ENCODE data around the gene PNLDC1. TPM values are rescaled to one million over a fixed set of nuclear protein-coding genes. Genes with fewer than 3 reads are reported as not detected.

Gene PNLDC1
- total RNA-seq, 2 experiments from 2014 or later = 0.57 to 0.79 TPM

- peak; percentile 7 for ATAC-seq
- peaks cover 37% of the 10 kb centered on the region for H3K4me1 Mint-ChIP-seq (ENCODE audit: low read depth)
- peak overlapping the region; percentile 94 for H3K4me3 Mint-ChIP-seq
- peaks cover 51% of the 10 kb centered on the region for H3K36me3 Mint-ChIP-seq (ENCODE audit: low read depth)
- POLR2A ChIA-PET = interaction anchor here (0.7 to 1.9 kb wide), 7 partner anchors 8 to 254 kb away, joined by 3 to 37 read pairs (median 5); partner anchors contain the start of genes MRPL18, TCP1 and WTAP
- H3K9me3 Mint-ChIP-seq (ENCODE audit: insufficient read depth) = no peaks in the 10 kb centered on the region
- no peaks in the 10 kb centered on the region for H3K27me3 Mint-ChIP-seq (ENCODE audit: low read depth)
- CTCF ChIA-PET = interaction anchor here (0.7 to 1.7 kb wide), 7 partner anchors 26 to 92 kb away, joined by 3 read pairs; partner anchors contain the start of gene WTAP
- peak overlapping the region; percentile 96 for H3K27ac Mint-ChIP-seq
- DNase-seq = peak; percentile 43
Observed at GRCh38 chr6:159761129-159761872, 38.8 kb upstream of the PNLDC1 start.

GRCh38 chr6:159761873-159762680, 38.0 kb upstream of the PNLDC1 start, which contains the start of gene ACAT2:
Gene ACAT2, plus strand, starts transcription at chr6:159762045. Its CDS starts 43 bp downstream, at chr6:159762088.
- ChIA-PET POLR2A (interaction anchor here (0.6 to 1.9 kb wide), 9 partner anchors 10 to 685 kb away, joined by 3 to 37 read pairs (median 4); partner anchors contain the start of genes MRPL18, TCP1 and WTAP), CTCF (interaction anchor here (0.7 to 1.7 kb wide), 3 partner anchors 25 to 91 kb away, joined by 3 read pairs; partner anchors contain the start of gene WTAP)
- Mint-ChIP-seq H3K27ac (peak within 1 kb of the TSS; percentile 96), H3K9me3 (ENCODE audit: insufficient read depth) (no peaks in the 10 kb centered on the region), H3K27me3 (ENCODE audit: low read depth) (no peaks in the 10 kb centered on the region), H3K4me1 (ENCODE audit: low read depth) (peaks cover 39% of the 10 kb centered on the region), H3K4me3 (peak within 1 kb of the TSS; percentile 94), H3K36me3 (ENCODE audit: low read depth) (peaks cover 55% of the 10 kb centered on the region)
- peak; percentile 95 for DNase-seq
- ATAC-seq = peak; percentile 97

GRCh38 chr6:159762681-159763293, 37.3 kb upstream of the PNLDC1 start:
- H3K4me1 Mint-ChIP-seq (ENCODE audit: low read depth) = peaks cover 39% of the 10 kb centered on the region
- peak overlapping the region; percentile 94 for H3K4me3 Mint-ChIP-seq
- ATAC-seq (peak; percentile 5), DNase-seq (peak; percentile 38)
- peaks cover 56% of the 10 kb centered on the region for H3K36me3 Mint-ChIP-seq (ENCODE audit: low read depth)
- ChIA-PET CTCF (interaction anchor here (1.0 to 1.1 kb wide), 2 partner anchors 10 to 27 kb away, joined by 3 read pairs; partner anchors contain the start of gene MRPL18), POLR2A (interaction anchor here (0.9 to 3.0 kb wide), 4 partner anchors 20 to 253 kb away, joined by 3 to 20 read pairs (median 10); partner anchors contain the start of genes MRPL18, TCP1 and WTAP)
- no peaks in the 10 kb centered on the region for H3K9me3 Mint-ChIP-seq (ENCODE audit: insufficient read depth)
- peak overlapping the region; percentile 96 for H3K27ac Mint-ChIP-seq
- H3K27me3 Mint-ChIP-seq (ENCODE audit: low read depth) = no peaks in the 10 kb centered on the region

GRCh38 chr6:159766906-159767305, 33.2 kb upstream of the PNLDC1 start:
- H3K27me3 Mint-ChIP-seq (ENCODE audit: low read depth) = no peaks in the 10 kb centered on the region
- H3K36me3 Mint-ChIP-seq (ENCODE audit: low read depth) = peaks cover 73% of the 10 kb centered on the region
- ATAC-seq = no peak
- no peak overlapping the region for H3K4me3 Mint-ChIP-seq
- ChIA-PET POLR2A (no interaction called here), CTCF (interaction anchor here (1.1 kb wide), 1 partner anchor 75 kb away, joined by 3 read pairs; no protein-coding TSS in a partner anchor)
- H3K9me3 Mint-ChIP-seq (ENCODE audit: insufficient read depth) = no peaks in the 10 kb centered on the region
- H3K27ac Mint-ChIP-seq = no peak overlapping the region
- DNase-seq = no peak
- peaks cover 23% of the 10 kb centered on the region for H3K4me1 Mint-ChIP-seq (ENCODE audit: low read depth)

GRCh38 chr6:159769470-159769869, 30.6 kb upstream of the PNLDC1 start:
- Mint-ChIP-seq H3K4me3 (no peak overlapping the region), H3K36me3 (ENCODE audit: low read depth) (peaks cover 69% of the 10 kb centered on the region), H3K27ac (no peak overlapping the region), H3K4me1 (ENCODE audit: low read depth) (peaks cover 15% of the 10 kb centered on the region), H3K9me3 (ENCODE audit: insufficient read depth) (no peaks in the 10 kb centered on the region), H3K27me3 (ENCODE audit: low read depth) (no peaks in the 10 kb centered on the region)
- ChIA-PET CTCF (interaction anchor here (0.6 kb wide), 1 partner anchor 54 kb away, joined by 3 read pairs; no protein-coding TSS in a partner anchor), POLR2A (interaction anchor here (0.7 to 1.2 kb wide), 5 partner anchors 8 to 42 kb away, joined by 3 to 4 read pairs (median 3); partner anchors contain the start of genes MRPL18, TCP1 and WTAP)
- no peak for ATAC-seq
- DNase-seq = no peak

DNA sequence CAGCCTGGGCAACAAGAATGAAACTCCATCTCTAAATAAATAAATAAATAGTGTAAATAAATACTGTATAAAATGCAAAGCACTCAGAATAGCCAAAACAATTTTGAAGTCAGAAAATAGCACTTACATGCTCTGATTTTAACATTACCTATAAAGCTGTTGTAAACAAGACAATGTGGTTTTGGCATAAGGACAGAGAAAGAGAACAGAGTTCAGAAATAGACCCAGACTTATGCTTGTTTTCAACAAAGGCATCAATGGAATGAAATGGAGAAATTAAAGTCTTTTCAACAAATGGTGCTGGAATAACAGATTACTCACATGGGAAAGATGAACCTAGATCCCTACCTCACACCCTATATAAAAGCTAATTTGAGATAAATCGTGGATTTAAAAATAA, 27.9 kb upstream of the PNLDC1 start:
- no peaks in the 10 kb centered on the region for H3K27me3 Mint-ChIP-seq (ENCODE audit: low read depth)
- ATAC-seq = no peak
- no peak overlapping the region for H3K27ac Mint-ChIP-seq
- no peak for DNase-seq
- POLR2A ChIA-PET = interaction anchor here (1.0 kb wide), 1 partner anchor 18 kb away, joined by 4 read pairs; the partner anchor contains the start of gene TCP1
- peaks cover 70% of the 10 kb centered on the region for H3K36me3 Mint-ChIP-seq (ENCODE audit: low read depth)
- H3K4me1 Mint-ChIP-seq (ENCODE audit: low read depth) = peaks cover 3% of the 10 kb centered on the region
- no peak overlapping the region for H3K4me3 Mint-ChIP-seq
- H3K9me3 Mint-ChIP-seq (ENCODE audit: insufficient read depth) = no peaks in the 10 kb centered on the region
- CTCF ChIA-PET = interaction anchor here (1.2 kb wide), 2 partner anchors 9 to 81 kb away, joined by 3 to 6 read pairs; no protein-coding TSS in a partner anchor

DNA sequence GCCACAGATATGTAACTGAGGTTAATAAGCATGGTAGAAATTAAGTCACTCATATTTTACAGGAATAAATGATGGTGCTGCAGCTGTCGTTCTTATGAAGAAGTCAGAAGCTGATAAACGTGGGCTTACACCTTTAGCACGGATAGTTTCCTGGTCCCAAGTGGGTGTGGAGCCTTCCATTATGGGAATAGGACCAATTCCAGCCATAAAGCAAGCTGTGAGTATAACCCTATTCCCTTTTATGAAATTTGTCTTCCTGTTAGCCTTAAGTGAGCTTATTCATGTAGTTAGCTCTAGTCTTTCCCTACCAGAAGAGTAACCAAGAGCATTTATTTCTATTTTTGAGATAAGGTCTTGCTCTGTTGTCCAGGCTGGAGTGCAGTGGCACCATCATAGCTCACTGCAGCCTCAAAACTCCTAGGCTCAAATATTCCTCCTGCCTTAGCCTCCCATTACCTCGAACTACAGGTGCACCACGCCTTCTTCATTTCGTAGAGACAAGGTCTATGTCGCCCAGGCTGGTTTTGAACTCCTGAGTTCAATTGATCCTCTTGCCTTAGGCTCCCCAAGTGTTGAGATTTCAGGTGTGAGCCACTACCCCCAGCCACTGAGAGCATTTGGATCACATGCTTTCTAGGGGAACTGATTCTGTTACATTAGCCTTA, 22.7 kb upstream of the PNLDC1 start:
- CTCF ChIA-PET = interaction anchor here (0.9 kb wide), 1 partner anchor 14 kb away, joined by 3 read pairs; no protein-coding TSS in a partner anchor
- Mint-ChIP-seq H3K27me3 (ENCODE audit: low read depth) (no peaks in the 10 kb centered on the region), H3K4me3 (no peak overlapping the region), H3K27ac (no peak overlapping the region), H3K4me1 (ENCODE audit: low read depth) (peaks cover 11% of the 10 kb centered on the region), H3K36me3 (ENCODE audit: low read depth) (peaks cover 73% of the 10 kb centered on the region), H3K9me3 (ENCODE audit: insufficient read depth) (no peaks in the 10 kb centered on the region)
- POLR2A ChIA-PET = no interaction called here
- ATAC-seq (peak; percentile 22), DNase-seq (no peak)

DNA sequence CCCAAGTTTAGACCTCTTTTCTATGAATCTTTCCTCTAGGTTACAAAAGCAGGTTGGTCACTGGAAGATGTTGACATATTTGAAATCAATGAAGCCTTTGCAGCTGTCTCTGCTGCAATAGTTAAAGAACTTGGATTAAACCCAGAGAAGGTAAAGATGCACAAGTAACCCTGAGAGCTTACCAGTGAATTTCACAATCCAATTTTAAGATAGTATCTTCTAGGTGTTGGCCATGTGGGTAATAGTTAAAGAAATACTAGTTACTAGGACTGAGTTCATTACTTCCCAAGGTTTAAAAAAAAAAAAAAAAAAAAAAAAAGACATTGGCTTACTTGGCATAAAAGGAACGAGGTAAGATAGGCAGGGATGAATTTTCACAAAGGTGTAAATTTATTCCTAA, 21.9 kb upstream of the PNLDC1 start:
- no peak for ATAC-seq
- Mint-ChIP-seq H3K9me3 (ENCODE audit: insufficient read depth) (no peaks in the 10 kb centered on the region), H3K36me3 (ENCODE audit: low read depth) (peaks cover 80% of the 10 kb centered on the region), H3K27ac (peak overlapping the region; percentile 3), H3K4me3 (no peak overlapping the region), H3K4me1 (ENCODE audit: low read depth) (peaks cover 19% of the 10 kb centered on the region), H3K27me3 (ENCODE audit: low read depth) (no peaks in the 10 kb centered on the region)
- DNase-seq = no peak
- ChIA-PET POLR2A (no interaction called here), CTCF (interaction anchor here (0.9 kb wide), 1 partner anchor 13 kb away, joined by 3 read pairs; no protein-coding TSS in a partner anchor)

DNA sequence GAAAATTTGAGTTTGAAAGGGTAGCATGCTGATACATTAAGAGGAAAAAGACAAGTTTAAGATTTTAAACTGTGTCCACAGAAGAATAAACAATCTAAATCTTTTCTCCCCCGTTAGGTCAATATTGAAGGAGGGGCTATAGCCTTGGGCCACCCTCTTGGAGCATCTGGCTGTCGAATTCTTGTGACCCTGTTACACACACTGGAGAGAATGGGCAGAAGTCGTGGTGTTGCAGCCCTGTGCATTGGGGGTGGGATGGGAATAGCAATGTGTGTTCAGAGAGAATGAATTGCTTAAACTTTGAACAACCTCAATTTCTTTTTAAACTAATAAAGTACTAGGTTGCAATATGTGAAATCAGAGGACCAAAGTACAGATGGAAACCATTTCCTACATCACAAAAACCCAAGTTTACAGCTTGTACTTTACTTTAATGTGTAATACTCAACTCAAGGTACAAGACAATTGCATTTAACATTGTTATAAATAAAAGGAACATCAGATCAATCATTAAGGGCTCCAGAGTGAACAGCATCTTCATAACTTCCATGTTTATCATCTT, 21.5 kb upstream of the PNLDC1 start:
- peaks cover 83% of the 10 kb centered on the region for H3K36me3 Mint-ChIP-seq (ENCODE audit: low read depth)

GRCh38 chr6:159788276-159788675, 11.8 kb upstream of the PNLDC1 start:
- POLR2A ChIA-PET = interaction anchor here (0.6 to 4.8 kb wide), 10 partner anchors 17 to 260 kb away, joined by 3 to 33 read pairs (median 8); partner anchors contain the start of genes ACAT2, SOD2 and WTAP
- CTCF ChIA-PET = interaction anchor here (0.6 to 1.1 kb wide), 4 partner anchors 67 to 228 kb away, joined by 3 read pairs; no protein-coding TSS in a partner anchor
- Mint-ChIP-seq H3K4me3 (peak overlapping the region; percentile 93), H3K27me3 (ENCODE audit: low read depth) (no peaks in the 10 kb centered on the region), H3K36me3 (ENCODE audit: low read depth) (peaks cover 75% of the 10 kb centered on the region), H3K4me1 (ENCODE audit: low read depth) (peaks cover 58% of the 10 kb centered on the region), H3K27ac (peak overlapping the region; percentile 89), H3K9me3 (ENCODE audit: insufficient read depth) (no peaks in the 10 kb centered on the region)
- ATAC-seq (no peak), DNase-seq (peak; percentile 31)

More for the DNA sequence above, 21.5 kb upstream of the PNLDC1 start:
- Mint-ChIP-seq H3K27ac (peak overlapping the region; percentile 3), H3K9me3 (ENCODE audit: insufficient read depth) (no peaks in the 10 kb centered on the region), H3K4me3 (no peak overlapping the region), H3K4me1 (ENCODE audit: low read depth) (peaks cover 21% of the 10 kb centered on the region), H3K27me3 (ENCODE audit: low read depth) (no peaks in the 10 kb centered on the region)
- ChIA-PET CTCF (no interaction called here), POLR2A (no interaction called here)
- ATAC-seq = no peak
- DNase-seq = no peak
